Measurements from ENCODE around the gene TIFAB. TPM values are rescaled to one million over a fixed set of nuclear protein-coding genes. Genes with fewer than 3 reads are reported as not detected.

The TIFAB gene
- total and polyA plus RNA-seq, 7 donors, result 0.46 to 1.4 TPM; not detected in 5

DNA sequence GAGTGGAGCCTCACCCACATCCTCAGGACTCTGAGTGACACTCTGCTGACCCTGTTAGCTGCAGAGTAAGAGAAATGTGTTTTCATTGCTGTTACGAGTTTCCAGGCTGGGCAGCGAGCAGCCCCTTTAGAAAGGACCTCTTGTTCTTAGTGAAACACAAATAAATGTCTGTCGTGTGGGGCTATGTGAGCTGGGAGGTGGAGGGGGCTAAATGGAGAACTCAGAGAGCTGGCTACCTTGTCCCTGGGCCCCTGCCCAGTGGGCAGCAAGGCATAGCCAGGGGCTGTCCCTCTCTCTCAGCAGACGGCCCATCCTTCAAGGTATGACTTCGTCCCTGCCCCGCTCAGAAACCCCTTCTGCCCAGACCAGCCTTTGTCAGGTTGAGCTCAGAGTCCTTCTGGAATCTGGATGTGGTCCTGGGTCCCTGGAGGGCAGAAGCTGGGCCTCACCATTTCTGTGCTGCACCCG lies 15.2 kb downstream of the TIFAB start:
- no peak overlapping the region for H3K27ac ChIP-seq
- DNase-seq, result no peak
- H3K4me3 ChIP-seq, result no peak overlapping the region
- intact Hi-C loops (cut with DNase I), result no loop called here
- 57 to 80% methylated on average over 7 of the region's 7 CpGs for WGBS, 2 donors
- no peaks in the 10 kb centered on the region for H3K9me3 ChIP-seq
- peaks cover 0 to 32% (median 26%) of the 10 kb centered on the region in 4 donors for H3K4me1 ChIP-seq
- TF ChIP-seq, protein P1, sequence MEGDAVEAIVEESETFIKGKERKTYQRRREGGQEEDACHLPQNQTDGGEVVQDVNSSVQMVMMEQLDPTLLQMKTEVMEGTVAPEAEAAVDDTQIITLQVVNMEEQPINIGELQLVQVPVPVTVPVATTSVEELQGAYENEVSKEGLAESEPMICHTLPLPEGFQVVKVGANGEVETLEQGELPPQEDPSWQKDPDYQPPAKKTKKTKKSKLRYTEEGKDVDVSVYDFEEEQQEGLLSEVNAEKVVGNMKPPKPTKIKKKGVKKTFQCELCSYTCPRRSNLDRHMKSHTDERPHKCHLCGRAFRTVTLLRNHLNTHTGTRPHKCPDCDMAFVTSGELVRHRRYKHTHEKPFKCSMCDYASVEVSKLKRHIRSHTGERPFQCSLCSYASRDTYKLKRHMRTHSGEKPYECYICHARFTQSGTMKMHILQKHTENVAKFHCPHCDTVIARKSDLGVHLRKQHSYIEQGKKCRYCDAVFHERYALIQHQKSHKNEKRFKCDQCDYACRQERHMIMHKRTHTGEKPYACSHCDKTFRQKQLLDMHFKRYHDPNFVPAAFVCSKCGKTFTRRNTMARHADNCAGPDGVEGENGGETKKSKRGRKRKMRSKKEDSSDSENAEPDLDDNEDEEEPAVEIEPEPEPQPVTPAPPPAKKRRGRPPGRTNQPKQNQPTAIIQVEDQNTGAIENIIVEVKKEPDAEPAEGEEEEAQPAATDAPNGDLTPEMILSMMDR (IDR thresholded peaks at IDR 0.05), result no peak
- TF ChIP-seq EP300 (IDR thresholded peaks at IDR 0.05) (no peak), POLR2A (IDR thresholded peaks at IDR 0.05) (no peak), POLR2AphosphoS5 (IDR thresholded peaks at IDR 0.05) (no peak)
- no peaks in the 10 kb centered on the region for H3K27me3 ChIP-seq
- no peaks in the 10 kb centered on the region for H3K36me3 ChIP-seq

DNA sequence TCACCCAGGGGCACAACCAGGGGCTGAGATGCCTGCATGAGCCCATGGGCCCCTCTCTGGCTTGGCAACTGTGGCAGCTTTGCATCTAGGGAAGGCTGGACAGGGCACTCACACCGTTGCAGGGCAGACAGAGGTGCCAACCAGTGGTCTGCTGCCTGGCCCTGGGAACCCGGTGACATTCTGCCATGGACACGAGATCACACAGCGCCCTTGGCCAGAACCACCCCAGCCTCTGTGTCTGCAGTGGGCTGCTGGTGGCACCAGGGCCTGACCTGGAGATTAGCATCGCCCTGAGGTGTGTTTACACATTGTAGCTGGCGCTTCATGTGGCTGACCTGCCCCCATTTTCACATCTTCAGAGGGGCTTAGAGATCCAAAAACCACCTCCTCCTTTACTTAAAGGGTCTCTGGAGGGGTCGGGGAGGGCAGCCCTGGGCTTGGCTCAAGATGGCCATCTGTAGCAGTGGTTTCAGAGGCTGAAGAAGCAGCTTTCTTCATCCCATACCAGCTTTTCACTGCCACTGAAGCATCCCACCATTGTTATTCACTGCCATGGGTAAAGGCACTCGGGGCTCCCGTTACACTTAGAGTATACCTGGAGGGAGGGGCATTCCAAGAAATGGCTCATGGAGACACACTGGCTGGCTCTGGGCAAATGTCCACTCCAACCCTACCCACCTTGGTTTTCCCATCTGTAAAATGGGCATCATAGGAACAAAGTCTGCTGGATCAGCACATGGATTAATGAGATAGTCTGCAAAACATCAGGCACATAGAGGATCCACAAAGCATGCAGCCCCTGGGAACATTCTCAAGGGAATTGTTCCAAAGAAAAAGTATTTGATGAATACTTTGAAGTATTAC lies 16.5 kb downstream of the TIFAB start:
- TF ChIP-seq POLR2A (IDR thresholded peaks at IDR 0.05) (no peak), POLR2AphosphoS5 (IDR thresholded peaks at IDR 0.05) (no peak), EP300 (IDR thresholded peaks at IDR 0.05) (no peak)
- TF ChIP-seq, protein P1 (IDR thresholded peaks at IDR 0.05), result no peak

DNA sequence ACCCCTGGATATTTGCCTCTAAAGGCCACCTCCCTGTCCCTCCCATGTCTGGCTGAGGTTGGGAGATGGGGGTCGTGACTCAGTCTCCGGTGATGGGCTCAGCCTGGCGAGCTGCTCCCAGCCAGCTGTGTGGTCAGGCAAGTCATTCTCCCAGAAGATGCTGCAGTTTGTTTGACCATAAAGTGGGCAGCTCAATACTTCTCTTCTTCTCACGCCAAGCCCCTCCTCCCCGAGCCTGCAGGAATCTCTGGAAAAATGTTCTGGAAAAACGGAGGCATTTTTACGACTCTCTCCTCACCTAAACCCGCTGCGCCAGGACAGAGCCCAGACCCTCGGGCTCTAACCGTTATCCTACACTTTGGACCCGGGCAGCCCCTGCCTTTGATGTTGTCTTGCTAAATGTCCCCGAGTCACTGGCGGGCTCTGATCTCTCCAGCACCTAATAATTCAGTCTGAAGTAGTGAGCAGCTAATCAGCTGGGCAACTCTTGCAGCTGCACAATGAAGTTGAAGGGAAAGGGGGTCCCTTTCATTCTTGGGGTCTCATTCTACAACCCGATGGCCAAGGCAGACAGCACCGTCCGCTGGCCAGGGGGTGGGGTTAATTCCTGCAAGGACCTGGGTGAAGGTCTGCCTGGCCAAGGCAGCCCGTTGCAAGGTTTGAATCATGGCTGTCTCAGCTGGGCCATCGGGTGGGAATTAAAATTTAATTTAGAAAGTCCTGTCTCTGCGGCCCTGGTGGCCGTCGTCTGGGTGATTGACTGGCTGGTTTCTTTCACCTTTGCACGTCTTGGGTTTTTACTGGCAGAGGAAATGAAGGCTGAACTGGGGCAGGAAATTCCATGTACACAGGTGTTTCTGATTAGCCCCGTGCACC lies 17.3 kb downstream of the TIFAB start:
- DNase-seq, result no peak

More for the DNA sequence above, 16.5 kb downstream of the TIFAB start:
- Histone ChIP-seq H3K36me3 (no peaks in the 10 kb centered on the region), H3K4me1 (peaks cover 0 to 28% (median 24%) of the 10 kb centered on the region in 4 donors), H3K4me3 (no peak overlapping the region), H3K27me3 (no peaks in the 10 kb centered on the region), H3K27ac (no peak overlapping the region), H3K9me3 (no peaks in the 10 kb centered on the region)
- 83 to 87% methylated on average over 9 of the region's 9 CpGs for WGBS, 2 donors
- intact Hi-C loops (cut with DNase I), result no loop called here
- no peak for DNase-seq

DNA sequence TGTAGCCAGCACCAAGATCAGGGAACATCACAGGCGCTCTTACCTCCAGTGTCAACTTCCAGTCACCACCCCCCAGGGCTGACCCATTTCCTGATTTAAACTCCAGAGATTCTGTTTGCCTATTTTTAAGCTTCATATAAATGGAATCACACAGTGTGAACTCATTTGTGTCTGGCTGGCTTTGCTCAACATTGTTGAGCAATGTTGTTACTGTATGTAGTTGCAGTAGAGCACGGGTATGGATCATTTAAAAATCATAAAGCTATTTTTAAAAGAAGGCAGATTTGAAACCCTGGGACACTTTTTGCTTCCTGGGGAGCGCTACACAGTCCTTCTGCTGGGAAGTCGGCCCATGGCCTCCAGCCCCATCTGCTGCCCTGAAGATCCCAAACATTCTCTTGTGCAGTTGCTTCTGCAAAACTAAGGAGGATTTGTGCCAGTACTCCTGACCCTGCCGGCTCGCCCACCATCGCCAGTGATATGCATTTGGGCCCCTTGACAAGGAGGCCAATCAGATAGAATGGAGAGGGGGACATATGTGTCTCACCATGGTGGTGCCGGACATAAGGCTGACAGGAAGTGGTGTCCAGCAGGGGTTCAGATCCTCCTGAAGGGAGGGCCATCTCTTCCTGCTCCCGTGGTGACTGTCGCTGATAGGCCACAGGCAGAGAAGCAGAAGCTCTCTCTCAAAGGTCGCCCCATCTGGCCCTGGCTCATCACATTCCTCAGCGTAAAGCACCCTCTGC lies 18.3 kb downstream of the TIFAB start:
- WGBS, 2 donors, result 76 to 83% methylated on average over 12 of the region's 12 CpGs
- TF ChIP-seq POLR2AphosphoS5 (IDR thresholded peaks at IDR 0.05) (no peak), EP300 (IDR thresholded peaks at IDR 0.05) (no peak), POLR2A (IDR thresholded peaks at IDR 0.05) (no peak)
- TF ChIP-seq, protein P1 (IDR thresholded peaks at IDR 0.05), result no peak
- no peak for DNase-seq
- intact Hi-C loops (cut with DNase I), result no loop called here
- Histone ChIP-seq H3K36me3 (no peaks in the 10 kb centered on the region), H3K27ac (no peak overlapping the region), H3K4me3 (no peak overlapping the region), H3K9me3 (peaks cover 0 to 2% (median 0%) of the 10 kb centered on the region in 4 donors), H3K27me3 (no peaks in the 10 kb centered on the region), H3K4me1 (peaks cover 0 to 37% (median 25%) of the 10 kb centered on the region in 4 donors)

More for the DNA sequence above, 17.3 kb downstream of the TIFAB start:
- no peak overlapping the region for H3K4me3 ChIP-seq
- no peaks in the 10 kb centered on the region for H3K36me3 ChIP-seq
- TF ChIP-seq POLR2A (IDR thresholded peaks at IDR 0.05), result no peak
- no peak for TF ChIP-seq EP300 (IDR thresholded peaks at IDR 0.05)
- TF ChIP-seq POLR2AphosphoS5 (IDR thresholded peaks at IDR 0.05), result no peak
- TF ChIP-seq, protein P1 (IDR thresholded peaks at IDR 0.05), result no peak
- intact Hi-C loops (cut with DNase I), result no loop called here
- peaks cover 0 to 28% (median 24%) of the 10 kb centered on the region in 4 donors for H3K4me1 ChIP-seq
- H3K27me3 ChIP-seq, result no peaks in the 10 kb centered on the region
- 63 to 66% methylated on average over 24 of the region's 24 CpGs for WGBS, 2 donors
- no peak overlapping the region for H3K27ac ChIP-seq
- H3K9me3 ChIP-seq, result no peaks in the 10 kb centered on the region

All from sigmoid colon (tissue), 7 donors.